HEK293 (cell line): Measurements from ENCODE around the gene PI16.
A peak's percentile ranks its signal among the peaks of the same experiment; 100 is the strongest.

Source experiments
- CTCF ChIA-PET: fragments of 350-600 bp; formaldehyde crosslinking; extraction: SDS; loops from one replicate; lab custom pipeline; 2021; ENCODE audit warnings: antibody characterized with exemption; lab: Yijun Ruan, JAX
- POLR2A ChIA-PET: fragments of 300-600 bp; formaldehyde crosslinking; extraction: SDS; loops from one replicate; lab custom pipeline; 2020; ENCODE audit warnings: antibody characterized with exemption, inconsistent platforms; lab: Yijun Ruan, JAX
- H3K27ac ChIP-seq: fragments of 200-500 bp; sonication (Bioruptor generic); 2 replicates; pipeline ENCODE4 v1.5.1; 2014; ENCODE audit warnings: low read depth, low read length, control low read depth, inconsistent platforms; ENCODE audit errors: extremely low read depth
- H3K36me3 ChIP-seq, 2 experiments: fragments of 200-500 bp in 1 of 2; sonication (Bioruptor generic) in 1 of 2; 1 replicate in 1 of 2; 2 replicates in 1 of 2; pipeline ENCODE4 v1.5.1; 2014 to 2017; ENCODE audit warnings: inconsistent platforms in 2 of 2, low read length in 2 of 2; ENCODE audit not compliant: control insufficient read depth in 2 of 2, insufficient read depth in 1 of 2
- H3K4me1 ChIP-seq: fragments of 200-500 bp; sonication (Bioruptor generic); 2 replicates; pipeline ENCODE4 v1.5.1; 2014; ENCODE audit warnings: mild to moderate bottlenecking, low read length, inconsistent platforms; ENCODE audit not compliant: control insufficient read depth, insufficient read depth
- H3K4me3 ChIP-seq: 2 replicates; pipeline ENCODE4 v1.5.1; 2011; ENCODE audit warnings: low read depth, mild to moderate bottlenecking, control low read depth, low read length, moderate library complexity
- H3K9me3 ChIP-seq: fragments of 200-500 bp; sonication (Bioruptor generic); 2 replicates; pipeline ENCODE4 v1.5.1; 2014; ENCODE audit warnings: low read depth, low read length, inconsistent platforms; ENCODE audit not compliant: control insufficient read depth, insufficient read depth
- EGR2 ChIP-seq: fragments of 450-650 bp; formaldehyde crosslinking; IDR thresholded peaks from 2 replicates; pipeline ENCODE4 v1.5.1; 2016; ENCODE audit warnings: low read depth, missing biosample characterization, missing genetic modification characterization
- GLIS1 ChIP-seq: fragments of 450-650 bp; formaldehyde crosslinking; IDR thresholded peaks from 2 replicates; pipeline ENCODE4 v1.5.1; 2016; ENCODE audit warnings: missing biosample characterization, missing genetic modification characterization
- GLIS2 ChIP-seq: fragments of 450-650 bp; formaldehyde crosslinking; IDR thresholded peaks from 2 replicates; pipeline ENCODE4 v1.5.1; 2016; ENCODE audit warnings: missing biosample characterization, missing genetic modification characterization
- HOXD13 ChIP-seq: sonication (generic); formaldehyde crosslinking; IDR thresholded peaks from 2 replicates; pipeline ENCODE4 v1.8.0; 2022; ENCODE audit warnings: missing genetic modification reagents, borderline replicate concordance
- SCRT2 ChIP-seq: fragments of 450-650 bp; formaldehyde crosslinking; IDR thresholded peaks from 2 replicates; pipeline ENCODE4 v1.5.1; 2016; ENCODE audit warnings: missing biosample characterization, missing genetic modification characterization
- ZBTB26 ChIP-seq: fragments of 450-650 bp; formaldehyde crosslinking; optimal IDR thresholded peaks from 2 replicates; pipeline ENCODE3; 2016; ENCODE audit warnings: missing biosample characterization, mild to moderate bottlenecking, missing genetic modification characterization
- ZFHX2 ChIP-seq: fragments of 450-650 bp; formaldehyde crosslinking; conservative IDR thresholded peaks from 2 replicates; pipeline ENCODE4 v1.5.1; 2016; ENCODE audit warnings: missing biosample characterization, missing genetic modification characterization
- ZNF146 ChIP-seq: fragments of 450-650 bp; formaldehyde crosslinking; IDR thresholded peaks from 2 replicates; pipeline ENCODE4 v1.5.1; 2016; ENCODE audit warnings: missing biosample characterization, missing genetic modification characterization
- ZNF223 ChIP-seq: fragments of 450-650 bp; formaldehyde crosslinking; IDR thresholded peaks from 2 replicates; pipeline ENCODE4 v1.5.1; 2016; ENCODE audit warnings: missing biosample characterization, missing genetic modification characterization
- ZNF324 ChIP-seq: fragments of 450-650 bp; formaldehyde crosslinking; IDR thresholded peaks from 2 replicates; pipeline ENCODE4 v1.5.1; 2016; ENCODE audit warnings: missing biosample characterization, missing genetic modification characterization
- ZNF366 ChIP-seq: fragments of 450-650 bp; formaldehyde crosslinking; conservative IDR thresholded peaks from 2 replicates; pipeline ENCODE4 v1.5.1; 2016; ENCODE audit warnings: missing biosample characterization, missing genetic modification characterization
- ZNF449 ChIP-seq: fragments of 450-650 bp; formaldehyde crosslinking; IDR thresholded peaks from 2 replicates; pipeline ENCODE4 v1.5.1; 2017; ENCODE audit warnings: missing biosample characterization, mild to moderate bottlenecking, missing genetic modification characterization, moderate library complexity
- ZNF692 ChIP-seq: fragments of 450-650 bp; formaldehyde crosslinking; IDR thresholded peaks from 2 replicates; pipeline ENCODE4 v1.5.1; 2016; ENCODE audit warnings: missing biosample characterization, missing genetic modification characterization
- TF ChIP-seq, protein P1 (sequence below): fragments of 450-650 bp; formaldehyde crosslinking; IDR thresholded peaks from 2 replicates; pipeline ENCODE4 v1.5.1; 2016; ENCODE audit warnings: missing biosample characterization, missing genetic modification characterization, borderline replicate concordance

Gene PI16

GRCh38 chr6:36975231-36976006, 20.9 kb downstream of the PI16 start:
- H3K36me3 ChIP-seq, result peaks cover 11 to 99% of the 10 kb centered on the region in 2 experiments
- POLR2A ChIA-PET, result interaction anchor here (0.7 to 1.7 kb wide), 3 partner anchors 9 to 11 kb away, joined by 3 to 6 read pairs (median 4); partner anchors contain the start of gene MTCH1
- H3K27ac ChIP-seq, result no peak overlapping the region; the same call in 1 of the 2 replicates
- H3K4me3 ChIP-seq, result no peak overlapping the region
- no peaks in the 10 kb centered on the region for H3K4me1 ChIP-seq
- no peaks in the 10 kb centered on the region for H3K9me3 ChIP-seq
- TF ChIP-seq ZNF366 (tag by site-specific recombination) (no peak), ZNF449 (tag by site-specific recombination) (peak; percentile 58; the same call in 1 of the 2 replicates)
- TF ChIP-seq, all 188 proteins: peak for 1
- CTCF ChIA-PET, result interaction anchor here (0.7 to 1.6 kb wide), 3 partner anchors 22 to 209 kb away, joined by 3 to 7 read pairs (median 3); no protein-coding TSS in a partner anchor

GRCh38 chr6:36976007-36976264, 21.4 kb downstream of the PI16 start:
- TF ChIP-seq ZBTB26 (tag by site-specific recombination) (no peak), ZNF449 (tag by site-specific recombination) (no peak; the same call in 1 of the 2 replicates), GLIS2 (tag by site-specific recombination) (no peak), EGR2 (tag by site-specific recombination) (peak; percentile 49; the same call in 1 of the 2 replicates), ZFHX2 (tag by site-specific recombination) (no peak)
- TF ChIP-seq, protein P1, sequence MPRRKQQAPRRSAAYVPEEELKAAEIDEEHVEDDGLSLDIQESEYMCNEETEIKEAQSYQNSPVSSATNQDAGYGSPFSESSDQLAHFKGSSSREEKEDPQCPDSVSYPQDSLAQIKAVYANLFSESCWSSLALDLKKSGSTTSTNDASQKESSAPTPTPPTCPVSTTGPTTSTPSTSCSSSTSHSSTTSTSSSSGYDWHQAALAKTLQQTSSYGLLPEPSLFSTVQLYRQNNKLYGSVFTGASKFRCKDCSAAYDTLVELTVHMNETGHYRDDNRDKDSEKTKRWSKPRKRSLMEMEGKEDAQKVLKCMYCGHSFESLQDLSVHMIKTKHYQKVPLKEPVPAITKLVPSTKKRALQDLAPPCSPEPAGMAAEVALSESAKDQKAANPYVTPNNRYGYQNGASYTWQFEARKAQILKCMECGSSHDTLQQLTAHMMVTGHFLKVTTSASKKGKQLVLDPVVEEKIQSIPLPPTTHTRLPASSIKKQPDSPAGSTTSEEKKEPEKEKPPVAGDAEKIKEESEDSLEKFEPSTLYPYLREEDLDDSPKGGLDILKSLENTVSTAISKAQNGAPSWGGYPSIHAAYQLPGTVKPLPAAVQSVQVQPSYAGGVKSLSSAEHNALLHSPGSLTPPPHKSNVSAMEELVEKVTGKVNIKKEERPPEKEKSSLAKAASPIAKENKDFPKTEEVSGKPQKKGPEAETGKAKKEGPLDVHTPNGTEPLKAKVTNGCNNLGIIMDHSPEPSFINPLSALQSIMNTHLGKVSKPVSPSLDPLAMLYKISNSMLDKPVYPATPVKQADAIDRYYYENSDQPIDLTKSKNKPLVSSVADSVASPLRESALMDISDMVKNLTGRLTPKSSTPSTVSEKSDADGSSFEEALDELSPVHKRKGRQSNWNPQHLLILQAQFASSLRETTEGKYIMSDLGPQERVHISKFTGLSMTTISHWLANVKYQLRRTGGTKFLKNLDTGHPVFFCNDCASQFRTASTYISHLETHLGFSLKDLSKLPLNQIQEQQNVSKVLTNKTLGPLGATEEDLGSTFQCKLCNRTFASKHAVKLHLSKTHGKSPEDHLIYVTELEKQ (tag by site-specific recombination), result no peak
- TF ChIP-seq, all 188 proteins: peak for 1
- Histone ChIP-seq H3K36me3 (peaks cover 11 to 99% of the 10 kb centered on the region in 2 experiments), H3K9me3 (no peaks in the 10 kb centered on the region), H3K4me1 (peaks cover 2% of the 10 kb centered on the region; the same call in 1 of the 2 replicates), H3K4me3 (no peak overlapping the region), H3K27ac (no peak overlapping the region)
- CTCF ChIA-PET, result interaction anchor here (0.7 to 1.6 kb wide), 4 partner anchors 40 to 233 kb away, joined by 3 to 7 read pairs (median 4); no protein-coding TSS in a partner anchor
- POLR2A ChIA-PET, result interaction anchor here (0.7 to 1.7 kb wide), 2 partner anchors 9 to 10 kb away, joined by 3 to 6 read pairs; partner anchors contain the start of gene MTCH1

DNA sequence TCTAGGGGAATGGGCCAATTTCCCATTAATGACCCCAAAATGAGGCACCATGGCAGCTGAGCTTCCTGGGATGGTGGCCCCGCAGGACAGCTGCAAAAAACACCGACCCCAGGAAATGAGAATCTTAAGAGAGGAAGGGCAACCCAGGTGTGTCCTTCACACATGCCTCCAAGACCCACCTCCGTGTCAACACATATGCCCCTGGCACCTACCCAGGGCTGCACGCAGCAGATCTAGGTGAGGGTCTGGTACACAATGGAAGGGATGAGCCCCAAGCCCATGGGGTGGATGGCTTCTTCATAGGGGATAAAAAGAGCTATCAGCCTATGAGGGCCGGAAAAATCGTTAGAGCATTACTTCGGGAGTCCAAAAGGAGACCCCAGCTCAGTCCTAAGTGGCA, 22.0 kb downstream of the PI16 start:
- TF ChIP-seq ZNF324 (tag by site-specific recombination) (no peak), ZNF223 (tag by site-specific recombination) (no peak), GLIS1 (no peak), ZNF692 (tag by site-specific recombination) (no peak), ZNF146 (tag by site-specific recombination) (no peak), SCRT2 (tag by site-specific recombination) (no peak), HOXD13 (CRISPR knock-in tag) (no peak)
- TF ChIP-seq, all 188 proteins: peak for 0
- Histone ChIP-seq H3K27ac (no peak overlapping the region), H3K4me1 (peaks cover 5% of the 10 kb centered on the region; the same call in 1 of the 2 replicates), H3K36me3 (peaks cover 11 to 99% of the 10 kb centered on the region in 2 experiments), H3K9me3 (no peaks in the 10 kb centered on the region), H3K4me3 (no peak overlapping the region)
- ChIA-PET POLR2A (interaction anchor here (1.7 kb wide), 1 partner anchor 10 kb away, joined by 6 read pairs; the partner anchor contains the start of gene MTCH1), CTCF (interaction anchor here (0.6 to 2.0 kb wide), 6 partner anchors 39 to 233 kb away, joined by 3 to 12 read pairs (median 4); no protein-coding TSS in a partner anchor)
